Measurements from ENCODE around the gene OR2T11. TPM values are rescaled to one million over a fixed set of nuclear protein-coding genes. Genes with fewer than 3 reads are reported as not detected.

Gene OR2T11
- total RNA-seq, 1 experiment from 2014 or later, result not detected

Other genes starting within 250 kb of the OR2T11 start
- gene OR2T1, start 232.0 kb downstream of the OR2T11 start, total RNA-seq (2014; rRNA removed; shearing (Covaris generic); ENCODE audit: low replicate concordance), result not detected in 2 replicates
- not detected in 2 replicates for gene OR2T2, start 189.5 kb downstream of the OR2T11 start, total RNA-seq (2014; rRNA removed; shearing (Covaris generic); ENCODE audit: low replicate concordance)
- gene OR2T3, start 161.7 kb downstream of the OR2T11 start, total RNA-seq (2014; rRNA removed; shearing (Covaris generic); ENCODE audit: low replicate concordance), result not detected in 2 replicates
- gene OR2T5, start 146.5 kb downstream of the OR2T11 start, total RNA-seq (2014; rRNA removed; shearing (Covaris generic); ENCODE audit: low replicate concordance), result not detected in 2 replicates
- not detected in 2 replicates for gene OR2G6, start 127.0 kb downstream of the OR2T11 start, total RNA-seq (2014; rRNA removed; shearing (Covaris generic); ENCODE audit: low replicate concordance)
- gene OR2T29, start 72.3 kb downstream of the OR2T11 start, total RNA-seq (2014; rRNA removed; shearing (Covaris generic); ENCODE audit: low replicate concordance), result not detected in 2 replicates
- not detected in 2 replicates for gene OR2T34, start 60.3 kb downstream of the OR2T11 start, total RNA-seq (2014; rRNA removed; shearing (Covaris generic); ENCODE audit: low replicate concordance)
- gene OR2T10, start 37.4 kb downstream of the OR2T11 start, total RNA-seq (2014; rRNA removed; shearing (Covaris generic); ENCODE audit: low replicate concordance), result not detected in 2 replicates
- gene OR2T35, start 10.2 kb upstream of the OR2T11 start, total RNA-seq (2014; rRNA removed; shearing (Covaris generic); ENCODE audit: low replicate concordance), result not detected in 2 replicates
- not detected in 2 replicates for gene OR2T27, start 20.4 kb upstream of the OR2T11 start, total RNA-seq (2014; rRNA removed; shearing (Covaris generic); ENCODE audit: low replicate concordance)
- not detected in 2 replicates for gene OR14I1, start 67.7 kb upstream of the OR2T11 start, total RNA-seq (2014; rRNA removed; shearing (Covaris generic); ENCODE audit: low replicate concordance)
- gene LYPD8, start 120.7 kb upstream of the OR2T11 start, total RNA-seq (2014; rRNA removed; shearing (Covaris generic); ENCODE audit: low replicate concordance), result not detected in 2 replicates
- 28.4 and 30.8 TPM in 2 replicates for gene SH3BP5L, start 190.8 kb upstream of the OR2T11 start, total RNA-seq (2014; rRNA removed; shearing (Covaris generic); ENCODE audit: low replicate concordance)
- gene ZNF672, start 203.1 kb upstream of the OR2T11 start, total RNA-seq (2014; rRNA removed; shearing (Covaris generic); ENCODE audit: low replicate concordance), result 16.2 and 27.4 TPM in 2 replicates
- gene ZNF692, start 224.0 kb upstream of the OR2T11 start, total RNA-seq (2014; rRNA removed; shearing (Covaris generic); ENCODE audit: low replicate concordance), result 8.1 and 8.2 TPM in 2 replicates

Data from Caki2 (cell line).